Measurements from ENCODE around the gene CFAP299. TPM values are rescaled to one million over a fixed set of nuclear protein-coding genes. Genes with fewer than 3 reads are reported as not detected.
A peak's percentile ranks its signal among the peaks of the same experiment; 100 is the strongest.

Gene CFAP299
- total RNA-seq, 2 experiments from 2014 or later, result not detected

GRCh38 chr4:80926891-80927290, 591.4 kb downstream of the CFAP299 start:
- no peaks in the 10 kb centered on the region for H3K36me3 Mint-ChIP-seq
- H3K27ac Mint-ChIP-seq, result no peak overlapping the region
- H3K9me3 Mint-ChIP-seq (ENCODE audit: low read depth), result no peaks in the 10 kb centered on the region
- no peaks in the 10 kb centered on the region for H3K4me1 Mint-ChIP-seq
- no peak overlapping the region for H3K4me3 Mint-ChIP-seq
- CTCF ChIA-PET, result no interaction called here
- no peaks in the 10 kb centered on the region for H3K27me3 Mint-ChIP-seq
- DNase-seq (no peak), ATAC-seq (no peak)

- Mint-ChIP-seq H3K36me3 (no peaks in the 10 kb centered on the region), H3K4me3 (no peak overlapping the region), H3K27ac (no peak overlapping the region), H3K4me1 (no peaks in the 10 kb centered on the region), H3K9me3 (ENCODE audit: low read depth) (no peaks in the 10 kb centered on the region), H3K27me3 (no peaks in the 10 kb centered on the region)
- CTCF ChIA-PET, result no interaction called here
- DNase-seq, result no peak
- no peak for ATAC-seq
These were observed 591.9 kb downstream of the CFAP299 start for GRCh38 chr4:80927420-80927819.

- CTCF ChIA-PET, result no interaction called here
- Mint-ChIP-seq H3K4me1 (no peaks in the 10 kb centered on the region), H3K27me3 (no peaks in the 10 kb centered on the region), H3K9me3 (ENCODE audit: low read depth) (no peaks in the 10 kb centered on the region), H3K4me3 (no peak overlapping the region), H3K27ac (no peak overlapping the region), H3K36me3 (no peaks in the 10 kb centered on the region)
- DNase-seq (no peak), ATAC-seq (no peak)
These were observed 596.1 kb downstream of the CFAP299 start for GRCh38 chr4:80931631-80932081.

- Mint-ChIP-seq H3K4me1 (no peaks in the 10 kb centered on the region), H3K9me3 (ENCODE audit: low read depth) (no peaks in the 10 kb centered on the region), H3K27ac (no peak overlapping the region), H3K36me3 (no peaks in the 10 kb centered on the region), H3K4me3 (no peak overlapping the region), H3K27me3 (peaks cover 2% of the 10 kb centered on the region)
- CTCF ChIA-PET, result interaction anchor here (1.5 kb wide), 1 partner anchor 121 kb away, joined by 3 read pairs; no protein-coding TSS in a partner anchor
- DNase-seq, result no peak
- no peak for ATAC-seq
These were observed 612.6 kb downstream of the CFAP299 start for GRCh38 chr4:80948141-80948540.

- DNase-seq, result no peak
- Mint-ChIP-seq H3K36me3 (no peaks in the 10 kb centered on the region), H3K4me1 (no peaks in the 10 kb centered on the region), H3K27ac (no peak overlapping the region), H3K27me3 (peaks cover 2% of the 10 kb centered on the region), H3K4me3 (no peak overlapping the region), H3K9me3 (ENCODE audit: low read depth) (no peaks in the 10 kb centered on the region)
- CTCF ChIA-PET, result interaction anchor here (1.5 kb wide), 1 partner anchor 121 kb away, joined by 3 read pairs; no protein-coding TSS in a partner anchor
- ATAC-seq, result no peak
These were observed 613.5 kb downstream of the CFAP299 start for GRCh38 chr4:80948995-80949394.

GRCh38 chr4:80956421-80956820, 620.9 kb downstream of the CFAP299 start:
- no peaks in the 10 kb centered on the region for H3K36me3 Mint-ChIP-seq

GRCh38 chr4:80963051-80963450, 627.5 kb downstream of the CFAP299 start:
- no peak for DNase-seq
- Mint-ChIP-seq H3K9me3 (ENCODE audit: low read depth) (no peaks in the 10 kb centered on the region), H3K27me3 (no peaks in the 10 kb centered on the region), H3K4me1 (no peaks in the 10 kb centered on the region), H3K4me3 (no peak overlapping the region), H3K27ac (no peak overlapping the region), H3K36me3 (no peaks in the 10 kb centered on the region)
- no peak for ATAC-seq
- CTCF ChIA-PET, result no interaction called here

More at GRCh38 chr4:80956421-80956820, 620.9 kb downstream of the CFAP299 start:
- Mint-ChIP-seq H3K9me3 (ENCODE audit: low read depth) (no peaks in the 10 kb centered on the region), H3K27me3 (peaks cover 1% of the 10 kb centered on the region), H3K4me3 (no peak overlapping the region), H3K4me1 (no peaks in the 10 kb centered on the region), H3K27ac (no peak overlapping the region)
- CTCF ChIA-PET, result no interaction called here
- DNase-seq, result no peak
- ATAC-seq, result no peak

- H3K4me3 Mint-ChIP-seq, result no peak overlapping the region
These were observed 631.8 kb downstream of the CFAP299 start for GRCh38 chr4:80967346-80967745.

GRCh38 chr4:80980239-80980638, 644.7 kb downstream of the CFAP299 start:
- Mint-ChIP-seq H3K36me3 (no peaks in the 10 kb centered on the region), H3K27ac (no peak overlapping the region), H3K9me3 (ENCODE audit: low read depth) (no peaks in the 10 kb centered on the region), H3K27me3 (peaks cover 17% of the 10 kb centered on the region), H3K4me1 (no peaks in the 10 kb centered on the region), H3K4me3 (no peak overlapping the region)
- no peak for ATAC-seq
- CTCF ChIA-PET, result interaction anchor here (1.1 kb wide), 1 partner anchor 84 kb away, joined by 3 read pairs; no protein-coding TSS in a partner anchor
- DNase-seq, result no peak

More at GRCh38 chr4:80967346-80967745, 631.8 kb downstream of the CFAP299 start:
- Mint-ChIP-seq H3K27me3 (no peaks in the 10 kb centered on the region), H3K36me3 (no peaks in the 10 kb centered on the region), H3K27ac (no peak overlapping the region), H3K4me1 (no peaks in the 10 kb centered on the region), H3K9me3 (ENCODE audit: low read depth) (no peaks in the 10 kb centered on the region)
- ATAC-seq, result no peak
- no peak for DNase-seq
- CTCF ChIA-PET, result no interaction called here

- ATAC-seq (no peak), DNase-seq (no peak)
- Mint-ChIP-seq H3K27me3 (no peaks in the 10 kb centered on the region), H3K4me1 (no peaks in the 10 kb centered on the region), H3K4me3 (no peak overlapping the region), H3K27ac (no peak overlapping the region), H3K9me3 (ENCODE audit: low read depth) (no peaks in the 10 kb centered on the region), H3K36me3 (no peaks in the 10 kb centered on the region)
- CTCF ChIA-PET, result no interaction called here
These were observed 650.5 kb downstream of the CFAP299 start for GRCh38 chr4:80986011-80986410.

- Mint-ChIP-seq H3K27me3 (peaks cover 3% of the 10 kb centered on the region), H3K4me1 (no peaks in the 10 kb centered on the region), H3K36me3 (no peaks in the 10 kb centered on the region), H3K9me3 (ENCODE audit: low read depth) (no peaks in the 10 kb centered on the region), H3K4me3 (no peak overlapping the region), H3K27ac (no peak overlapping the region)
- peak; percentile 55 for ATAC-seq
- no peak for DNase-seq
- CTCF ChIA-PET, result interaction anchor here (1.0 to 1.6 kb wide), 9 partner anchors 14 to 631 kb away, joined by 3 to 7 read pairs (median 3); no protein-coding TSS in a partner anchor
These were observed 654.5 kb downstream of the CFAP299 start for GRCh38 chr4:80989921-80990544.

GRCh38 chr4:80990851-80991250, 655.3 kb downstream of the CFAP299 start:
- DNase-seq, result no peak
- H3K9me3 Mint-ChIP-seq (ENCODE audit: low read depth), result no peaks in the 10 kb centered on the region
- no peak for ATAC-seq
- no peaks in the 10 kb centered on the region for H3K36me3 Mint-ChIP-seq
- H3K27ac Mint-ChIP-seq, result no peak overlapping the region
- H3K4me3 Mint-ChIP-seq, result no peak overlapping the region
- CTCF ChIA-PET, result interaction anchor here (0.9 to 1.6 kb wide), 6 partner anchors 15 to 632 kb away, joined by 3 to 7 read pairs (median 4); no protein-coding TSS in a partner anchor
- no peaks in the 10 kb centered on the region for H3K4me1 Mint-ChIP-seq
- H3K27me3 Mint-ChIP-seq, result peaks cover 3% of the 10 kb centered on the region

GRCh38 chr4:80999943-81000342, 664.4 kb downstream of the CFAP299 start:
- Mint-ChIP-seq H3K9me3 (ENCODE audit: low read depth) (no peaks in the 10 kb centered on the region), H3K4me1 (no peaks in the 10 kb centered on the region), H3K36me3 (no peaks in the 10 kb centered on the region), H3K27me3 (peaks cover 3% of the 10 kb centered on the region), H3K4me3 (no peak overlapping the region), H3K27ac (no peak overlapping the region)
- CTCF ChIA-PET, result no interaction called here
- no peak for DNase-seq
- no peak for ATAC-seq

GRCh38 chr4:81003597-81004111, 668.1 kb downstream of the CFAP299 start:
- CTCF ChIA-PET, result no interaction called here
- Mint-ChIP-seq H3K4me3 (no peak overlapping the region), H3K27me3 (peaks cover 7% of the 10 kb centered on the region), H3K27ac (no peak overlapping the region), H3K36me3 (no peaks in the 10 kb centered on the region), H3K9me3 (ENCODE audit: low read depth) (peaks cover 4% of the 10 kb centered on the region), H3K4me1 (no peaks in the 10 kb centered on the region)
- no peak for ATAC-seq
- DNase-seq, result no peak
